ENCODE results near the gene BBS7.

DNA sequence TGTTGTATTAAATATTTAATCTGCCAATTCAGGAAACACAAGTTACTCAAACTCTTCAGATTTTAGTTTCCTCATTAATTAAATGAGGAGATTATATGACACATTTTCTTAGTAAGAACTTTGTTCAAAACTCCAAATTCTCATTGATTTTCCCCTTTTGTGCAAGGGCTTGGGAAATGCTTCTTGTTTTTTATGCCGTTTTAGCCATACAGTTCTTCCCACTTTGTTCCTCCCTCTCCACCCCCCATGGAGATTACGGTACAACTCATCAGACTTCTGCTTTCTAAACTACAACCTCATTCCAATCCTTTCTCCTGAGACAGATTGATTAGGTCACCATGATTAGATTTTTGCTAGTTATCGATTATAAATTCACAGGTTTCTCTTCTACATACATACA is 10.9 kb upstream of the BBS7 start:
- TF ChIP-seq, protein P1, sequence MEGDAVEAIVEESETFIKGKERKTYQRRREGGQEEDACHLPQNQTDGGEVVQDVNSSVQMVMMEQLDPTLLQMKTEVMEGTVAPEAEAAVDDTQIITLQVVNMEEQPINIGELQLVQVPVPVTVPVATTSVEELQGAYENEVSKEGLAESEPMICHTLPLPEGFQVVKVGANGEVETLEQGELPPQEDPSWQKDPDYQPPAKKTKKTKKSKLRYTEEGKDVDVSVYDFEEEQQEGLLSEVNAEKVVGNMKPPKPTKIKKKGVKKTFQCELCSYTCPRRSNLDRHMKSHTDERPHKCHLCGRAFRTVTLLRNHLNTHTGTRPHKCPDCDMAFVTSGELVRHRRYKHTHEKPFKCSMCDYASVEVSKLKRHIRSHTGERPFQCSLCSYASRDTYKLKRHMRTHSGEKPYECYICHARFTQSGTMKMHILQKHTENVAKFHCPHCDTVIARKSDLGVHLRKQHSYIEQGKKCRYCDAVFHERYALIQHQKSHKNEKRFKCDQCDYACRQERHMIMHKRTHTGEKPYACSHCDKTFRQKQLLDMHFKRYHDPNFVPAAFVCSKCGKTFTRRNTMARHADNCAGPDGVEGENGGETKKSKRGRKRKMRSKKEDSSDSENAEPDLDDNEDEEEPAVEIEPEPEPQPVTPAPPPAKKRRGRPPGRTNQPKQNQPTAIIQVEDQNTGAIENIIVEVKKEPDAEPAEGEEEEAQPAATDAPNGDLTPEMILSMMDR (conservative IDR thresholded peaks at IDR 0.05): no peak
- no peak for TF ChIP-seq EZH2 (IDR thresholded peaks at IDR 0.05; ENCODE audit: low read depth)

All from PC-9 (cell line).